ENCODE results near the gene ZSWIM5.
"Not testable (repeated sequence)": the region's sequence is repeated elsewhere in the genome, so short reads cannot be mapped to it uniquely, and the experiment has no call there.

The ZSWIM5 gene

GRCh38 chr1:44985747-44986359, 220.6 kb downstream of the ZSWIM5 start (continued):
- TF ChIP-seq ZBTB44 (tag by site-specific recombination; IDR thresholded peaks at IDR 0.05) (no peak), ZNF398 (tag by site-specific recombination; IDR thresholded peaks at IDR 0.05) (no peak), OVOL3 (tag by site-specific recombination; IDR thresholded peaks at IDR 0.05) (no peak), ZFP69B (tag by site-specific recombination; IDR thresholded peaks at IDR 0.05) (no peak), ZBTB6 (tag by site-specific recombination; IDR thresholded peaks at IDR 0.05) (no peak), PRDM6 (tag by site-specific recombination; IDR thresholded peaks at IDR 0.05) (no peak)

- H3K27ac ChIP-seq (ENCODE audit: extremely low read depth, low read depth, low read length); CTCF ChIA-PET; H3K4me1 ChIP-seq (ENCODE audit: control insufficient read depth, insufficient read depth, low read length); H3K9me3 ChIP-seq (ENCODE audit: control insufficient read depth, insufficient read depth, low read depth, low read length); H3K4me3 ChIP-seq (ENCODE audit: low read depth, low read length): not testable (repeated sequence)
- H3K36me3 ChIP-seq (ENCODE audit: control insufficient read depth in 2 of 2, insufficient read depth in 1 of 2, low read length in 2 of 2) = peaks cover 47 to 83% of the 10 kb centered on the region in 2 experiments
- TF ChIP-seq ZNF121 (tag by site-specific recombination; IDR thresholded peaks at IDR 0.05) = peak; percentile 75
- POLR2A ChIA-PET = interaction anchor here (1.2 kb wide), 1 partner anchor 14 kb away, joined by 5 read pairs; no protein-coding TSS in a partner anchor
Measured at GRCh38 chr1:44977372-44977771, 229.0 kb downstream of the ZSWIM5 start.

- POLR2A ChIA-PET = no interaction called here
- Histone ChIP-seq H3K27ac (ENCODE audit: extremely low read depth, low read depth, low read length) (no peak overlapping the region), H3K4me1 (ENCODE audit: control insufficient read depth, insufficient read depth, low read length) (no peaks in the 10 kb centered on the region), H3K36me3 (ENCODE audit: control insufficient read depth in 2 of 2, insufficient read depth in 1 of 2, low read length in 2 of 2) (peaks cover 47 to 82% of the 10 kb centered on the region in 2 experiments), H3K9me3 (ENCODE audit: control insufficient read depth, insufficient read depth, low read depth, low read length) (no peaks in the 10 kb centered on the region), H3K4me3 (ENCODE audit: low read depth, low read length) (no peak overlapping the region)
- peak; percentile 99 for TF ChIP-seq ZNF184 (tag by site-specific recombination; IDR thresholded peaks at IDR 0.05)
- no peak for TF ChIP-seq ZNF707 (tag by site-specific recombination; IDR thresholded peaks at IDR 0.05)
- CTCF ChIA-PET = no interaction called here
Measured at GRCh38 chr1:44976252-44976651, 230.2 kb downstream of the ZSWIM5 start.

GRCh38 chr1:44973645-44974044, 232.8 kb downstream of the ZSWIM5 start:
- TF ChIP-seq GFI1B (tag by site-specific recombination; IDR thresholded peaks at IDR 0.05) = no peak
- TF ChIP-seq PRDM10 (tag by site-specific recombination; IDR thresholded peaks at IDR 0.05) = 0 out of 2 replicates have a peak, but pooled peaks have one; percentile 20
- TF ChIP-seq OSR2 (tag by site-specific recombination; IDR thresholded peaks at IDR 0.05) = no peak
- H3K9me3 ChIP-seq (ENCODE audit: control insufficient read depth, insufficient read depth, low read depth, low read length) = no peaks in the 10 kb centered on the region
- peaks cover 13% of the 10 kb centered on the region for H3K4me1 ChIP-seq (ENCODE audit: control insufficient read depth, insufficient read depth, low read length)
- CTCF ChIA-PET = no interaction called here
- no peak overlapping the region for H3K4me3 ChIP-seq (ENCODE audit: low read depth, low read length)
- H3K27ac ChIP-seq (ENCODE audit: extremely low read depth, low read depth, low read length) = no peak overlapping the region
- H3K36me3 ChIP-seq (ENCODE audit: control insufficient read depth in 2 of 2, insufficient read depth in 1 of 2, low read length in 2 of 2) = peaks cover 37 to 56% of the 10 kb centered on the region in 2 experiments
- POLR2A ChIA-PET = interaction anchor here (1.4 kb wide), 1 partner anchor 13 kb away, joined by 6 read pairs; the partner anchor contains the start of gene EIF2B3

All from HEK293 (cell line).